SK-N-MC (cell line): ENCODE data around the gene ASGR1.

Source experiments
- EZH2 ChIP-seq: fragments of 200-600 bp; sonication (generic); IDR thresholded peaks from one replicate; pipeline ENCODE4 v1.6.1; 2017; ENCODE audit warnings: antibody characterized with exemption
- FOXP2 ChIP-seq: optimal IDR thresholded peaks from 2 replicates; pipeline ENCODE3; 2011; ENCODE audit warnings: mild to moderate bottlenecking, moderate library complexity; ENCODE audit not compliant: insufficient read depth; ENCODE audit errors: extremely low read length, control extremely low read depth
- POLR2AphosphoS5 ChIP-seq: IDR thresholded peaks from 2 replicates; pipeline ENCODE4 v1.6.1; 2012; ENCODE audit warnings: mild to moderate bottlenecking, low read depth, low read length, borderline replicate concordance

GRCh38 chr17:7215136-7215638 lies 36.0 kb upstream of the ASGR1 start:
- TF ChIP-seq EZH2, result no peak
- TF ChIP-seq POLR2AphosphoS5, result no peak
- TF ChIP-seq FOXP2, result no peak
